Osteocyte (in vitro differentiated cells): Measurements from ENCODE around the gene GEN1. TPM values are rescaled to one million over a fixed set of nuclear protein-coding genes. Genes with fewer than 3 reads are reported as not detected.

Experiments
- DNase-seq: peaks from one replicate; pipeline ENCODE4 v3.0.0; 2021; ENCODE audit warnings: mixed read lengths; ENCODE audit not compliant: unreplicated experiment; ENCODE audit errors: extremely low spot score
- H3K27ac Mint-ChIP-seq: one replicate; pipeline ENCODE4 v1.8.0; 2021; ENCODE audit warnings: mild to moderate bottlenecking, mixed read lengths; ENCODE audit not compliant: unreplicated experiment
- H3K27me3 Mint-ChIP-seq: one replicate; pipeline ENCODE4 v1.8.0; 2021; ENCODE audit warnings: mixed read lengths; ENCODE audit not compliant: unreplicated experiment
- H3K36me3 Mint-ChIP-seq: one replicate; pipeline ENCODE4 v1.8.0; 2021; ENCODE audit warnings: mixed read lengths; ENCODE audit not compliant: unreplicated experiment
- H3K4me1 Mint-ChIP-seq: one replicate; pipeline ENCODE4 v1.8.0; 2021; ENCODE audit warnings: mixed read lengths; ENCODE audit not compliant: unreplicated experiment
- H3K4me3 Mint-ChIP-seq: one replicate; pipeline ENCODE4 v1.8.0; 2021; ENCODE audit warnings: mild to moderate bottlenecking, moderate library complexity, mixed read lengths; ENCODE audit not compliant: unreplicated experiment
- H3K9me3 Mint-ChIP-seq: one replicate; pipeline ENCODE4 v1.8.0; 2021; ENCODE audit warnings: mixed read lengths; ENCODE audit not compliant: unreplicated experiment
- total RNA-seq: library from RNA; stranded (reverse); gene quantifications from 2 replicates; pipeline ENCODE4 v1.2.1, GENCODE V29; 2021
- TF ChIP-seq, protein P1 (sequence below): fragments of 200-600 bp; sonication (generic); IDR thresholded peaks from 2 replicates; pipeline ENCODE4 v1.5.0; 2021; ENCODE audit warnings: antibody characterized with exemption, mild to moderate bottlenecking, moderate library complexity

Gene GEN1
- total RNA-seq, 1 donor from 2014 or later: 11.0 TPM

DNA sequence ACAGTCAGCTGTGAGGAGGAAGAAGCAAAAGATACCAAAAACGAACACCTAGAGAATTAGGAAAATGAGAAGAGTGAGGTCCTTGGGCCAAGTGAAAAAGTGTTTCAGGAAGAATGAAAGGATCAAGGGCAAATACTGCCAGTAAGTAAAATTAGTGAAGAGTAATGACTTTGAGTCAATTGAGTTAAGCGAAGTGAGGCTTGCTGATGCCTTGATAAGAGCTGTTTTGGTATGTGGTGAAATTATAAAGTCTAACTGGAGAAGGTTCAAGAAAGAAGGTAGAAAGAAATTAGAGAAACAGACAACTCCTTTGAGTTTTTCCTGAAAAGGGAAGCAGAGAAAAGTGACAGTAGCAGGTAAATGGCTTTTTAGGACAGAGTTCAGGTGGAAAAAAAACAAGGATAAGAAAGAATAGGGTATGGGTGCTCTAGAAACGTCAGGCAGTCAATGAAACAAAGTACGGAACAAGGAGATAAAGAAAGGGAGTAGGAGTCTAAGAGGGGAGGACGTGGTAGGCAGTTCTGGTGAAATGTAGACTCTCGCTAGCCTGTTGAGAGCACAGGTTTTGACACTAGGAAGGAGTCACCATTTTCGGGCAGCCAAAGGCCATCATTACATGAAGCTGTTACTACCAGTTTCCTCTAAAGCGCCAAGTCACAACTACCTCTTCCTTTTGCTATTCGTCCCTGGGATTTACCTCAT lies 43.2 kb upstream of the GEN1 start:
- TF ChIP-seq, protein P1, sequence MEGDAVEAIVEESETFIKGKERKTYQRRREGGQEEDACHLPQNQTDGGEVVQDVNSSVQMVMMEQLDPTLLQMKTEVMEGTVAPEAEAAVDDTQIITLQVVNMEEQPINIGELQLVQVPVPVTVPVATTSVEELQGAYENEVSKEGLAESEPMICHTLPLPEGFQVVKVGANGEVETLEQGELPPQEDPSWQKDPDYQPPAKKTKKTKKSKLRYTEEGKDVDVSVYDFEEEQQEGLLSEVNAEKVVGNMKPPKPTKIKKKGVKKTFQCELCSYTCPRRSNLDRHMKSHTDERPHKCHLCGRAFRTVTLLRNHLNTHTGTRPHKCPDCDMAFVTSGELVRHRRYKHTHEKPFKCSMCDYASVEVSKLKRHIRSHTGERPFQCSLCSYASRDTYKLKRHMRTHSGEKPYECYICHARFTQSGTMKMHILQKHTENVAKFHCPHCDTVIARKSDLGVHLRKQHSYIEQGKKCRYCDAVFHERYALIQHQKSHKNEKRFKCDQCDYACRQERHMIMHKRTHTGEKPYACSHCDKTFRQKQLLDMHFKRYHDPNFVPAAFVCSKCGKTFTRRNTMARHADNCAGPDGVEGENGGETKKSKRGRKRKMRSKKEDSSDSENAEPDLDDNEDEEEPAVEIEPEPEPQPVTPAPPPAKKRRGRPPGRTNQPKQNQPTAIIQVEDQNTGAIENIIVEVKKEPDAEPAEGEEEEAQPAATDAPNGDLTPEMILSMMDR: no peak
- Mint-ChIP-seq H3K9me3 (no peaks in the 10 kb centered on the region), H3K4me1 (no peaks in the 10 kb centered on the region), H3K4me3 (no peak overlapping the region), H3K27me3 (no peaks in the 10 kb centered on the region), H3K36me3 (peaks cover 30% of the 10 kb centered on the region), H3K27ac (no peak overlapping the region)
- DNase-seq: no peak

DNA sequence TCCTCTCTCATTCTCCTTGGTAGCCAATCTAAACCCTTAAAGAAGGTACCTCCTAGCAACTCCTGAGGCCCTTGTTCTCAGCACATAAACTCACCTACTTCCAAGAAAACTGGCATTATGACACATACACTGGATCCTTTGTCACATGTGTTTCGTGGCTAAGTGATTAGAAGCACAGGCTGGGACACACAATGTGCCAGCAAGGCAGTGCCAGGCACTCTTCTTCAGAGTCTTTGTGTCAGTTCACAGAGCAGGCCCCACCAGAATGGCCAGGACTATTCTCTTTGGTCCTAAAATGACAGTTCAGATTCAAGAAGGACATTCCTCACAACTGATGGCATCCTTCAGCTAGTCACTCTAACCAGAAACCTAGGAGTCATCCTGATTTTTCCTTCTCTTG lies 40.6 kb upstream of the GEN1 start:
- TF ChIP-seq, protein P1: no peak

DNA sequence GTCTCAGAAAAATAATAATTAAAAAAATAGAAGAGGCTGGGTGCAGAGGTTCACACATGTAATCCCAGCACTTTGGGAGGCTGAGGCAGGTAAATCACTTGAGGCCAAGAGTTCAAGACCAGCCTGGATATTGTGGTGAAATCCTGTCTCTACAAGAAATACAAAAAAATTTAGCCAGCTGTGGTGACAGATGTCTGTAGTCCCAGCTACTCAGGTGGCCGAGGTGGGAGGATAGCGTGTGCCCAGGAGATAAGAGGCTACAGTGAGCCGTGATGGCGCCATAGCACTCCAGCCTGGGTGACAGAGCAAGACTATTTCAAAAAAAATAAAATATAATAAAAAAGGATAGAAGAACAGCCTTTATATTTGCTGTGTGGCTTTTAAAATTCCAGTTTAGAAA lies 36.3 kb upstream of the GEN1 start:
- DNase-seq: no peak
- no peaks in the 10 kb centered on the region for H3K27me3 Mint-ChIP-seq
- no peak overlapping the region for H3K4me3 Mint-ChIP-seq
- H3K27ac Mint-ChIP-seq: no peak overlapping the region
- H3K36me3 Mint-ChIP-seq: peaks cover 23% of the 10 kb centered on the region
- no peaks in the 10 kb centered on the region for H3K9me3 Mint-ChIP-seq
- TF ChIP-seq, protein P1: no peak
- H3K4me1 Mint-ChIP-seq: no peaks in the 10 kb centered on the region

More for the DNA sequence above, 40.6 kb upstream of the GEN1 start:
- H3K9me3 Mint-ChIP-seq: no peaks in the 10 kb centered on the region
- H3K4me3 Mint-ChIP-seq: no peak overlapping the region
- no peak for DNase-seq
- H3K27ac Mint-ChIP-seq: no peak overlapping the region
- H3K36me3 Mint-ChIP-seq: peaks cover 23% of the 10 kb centered on the region
- no peaks in the 10 kb centered on the region for H3K27me3 Mint-ChIP-seq
- H3K4me1 Mint-ChIP-seq: no peaks in the 10 kb centered on the region

DNA sequence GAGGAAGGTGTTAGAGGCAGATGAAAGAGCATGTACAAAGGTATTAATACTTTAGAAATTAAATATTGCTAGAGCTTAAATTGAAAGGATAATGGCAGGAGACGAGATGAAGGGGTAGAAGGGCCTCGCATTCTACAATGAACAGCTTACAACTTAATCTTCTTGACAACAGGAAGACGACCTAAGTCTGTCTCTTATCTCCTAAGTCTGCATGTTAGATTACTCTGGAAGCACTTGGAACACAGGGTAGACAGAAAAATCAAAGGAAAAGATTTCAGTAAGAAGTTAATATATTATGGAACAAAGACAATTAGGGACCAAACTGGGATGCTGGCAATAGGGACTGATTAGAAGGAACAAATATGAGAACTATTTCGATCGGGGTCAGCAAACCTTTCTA lies 35.2 kb upstream of the GEN1 start:
- TF ChIP-seq, protein P1: no peak
- H3K27ac Mint-ChIP-seq: no peak overlapping the region
- no peaks in the 10 kb centered on the region for H3K9me3 Mint-ChIP-seq
- H3K27me3 Mint-ChIP-seq: no peaks in the 10 kb centered on the region
- DNase-seq: no peak
- H3K4me1 Mint-ChIP-seq: no peaks in the 10 kb centered on the region
- H3K36me3 Mint-ChIP-seq: peaks cover 16% of the 10 kb centered on the region
- no peak overlapping the region for H3K4me3 Mint-ChIP-seq

DNA sequence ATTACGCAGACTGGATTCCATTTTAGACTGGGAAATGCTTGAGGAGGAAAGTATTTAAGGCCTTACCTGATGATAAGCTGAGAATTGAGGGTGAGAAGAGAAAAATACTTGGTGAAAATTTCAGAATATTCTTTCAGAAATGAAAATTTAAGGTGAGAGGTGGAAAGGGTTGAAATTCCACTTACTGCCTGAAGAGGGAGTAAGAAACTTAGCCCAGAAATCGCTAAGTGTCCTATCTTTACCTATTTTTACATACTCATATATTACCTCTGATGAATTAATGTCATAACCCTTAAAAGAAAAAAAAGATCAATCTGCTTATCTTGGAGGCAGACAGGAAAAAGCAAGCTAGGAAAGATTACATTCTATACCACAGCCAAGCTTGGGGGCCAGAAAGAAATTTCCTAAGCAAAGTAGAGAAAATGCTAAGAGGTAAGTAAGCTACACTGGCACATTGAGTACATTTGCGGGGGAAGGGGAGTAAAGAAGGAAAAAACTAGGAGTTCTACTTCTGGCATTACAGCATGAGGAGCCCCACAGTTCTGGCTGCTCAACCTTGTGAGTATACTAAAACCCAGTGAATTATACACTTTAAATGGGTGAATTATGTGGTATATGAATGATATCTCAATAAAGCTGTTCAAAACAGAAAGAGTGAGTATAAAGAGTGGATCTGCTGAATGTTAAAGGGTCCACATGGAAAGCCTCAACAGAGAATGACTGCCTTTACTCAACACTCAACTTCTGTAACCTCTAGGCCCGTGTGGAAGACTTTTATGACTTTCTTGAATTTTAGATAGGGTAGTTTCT lies 34.2 kb upstream of the GEN1 start:
- no peak for DNase-seq
- no peaks in the 10 kb centered on the region for H3K9me3 Mint-ChIP-seq

More for the DNA sequence above, 34.2 kb upstream of the GEN1 start:
- Mint-ChIP-seq H3K27ac (no peak overlapping the region), H3K36me3 (peaks cover 14% of the 10 kb centered on the region), H3K4me1 (no peaks in the 10 kb centered on the region), H3K4me3 (no peak overlapping the region), H3K27me3 (no peaks in the 10 kb centered on the region)
- TF ChIP-seq, protein P1: peak; percentile 74
